CD4-positive, alpha-beta T cell treated with Interleukin-1 beta for 1 hour (primary cell): ENCODE results near the gene VBP1.
"Not testable (repeated sequence)": the region's sequence is repeated elsewhere in the genome, so short reads cannot be mapped to it uniquely, and the experiment has no call there.

Source experiments
- DNase-seq, 2 donors: peaks; one replicate each; pipeline ENCODE4 v3.0.0-alpha.2; 2020 to 2022

The VBP1 gene

GRCh38 chrX:155266439-155266838 is 50.2 kb downstream of the VBP1 start:
- DNase-seq, result no peak

- not testable (repeated sequence) for DNase-seq
These were observed 51.7 kb downstream of the VBP1 start for GRCh38 chrX:155267995-155268394.

GRCh38 chrX:155270969-155271368 is 54.7 kb downstream of the VBP1 start:
- DNase-seq, result no peak

- no peak for DNase-seq
These were observed 63.6 kb downstream of the VBP1 start for GRCh38 chrX:155279873-155280272.
